ENCODE measurements around the gene KLF3.

- TF ChIP-seq EZH2 (IDR thresholded peaks at IDR 0.05; ENCODE audit: insufficient read depth, poor library complexity, severe bottlenecking) (no peak), EZH2phosphoT487 (IDR thresholded peaks at IDR 0.05; ENCODE audit: insufficient read depth, low read depth) (no peak)
Measured at GRCh38 chr4:38679921-38680320, 15.9 kb downstream of the KLF3 start.
